ENCODE measurements around the gene RGL1.

- no peak for TF ChIP-seq CTCF (IDR thresholded peaks at IDR 0.05; ENCODE audit: extremely low read depth in 1 of 2, insufficient read depth in 1 of 2, low read depth in 1 of 2, low read length in 2 of 2)
- TF ChIP-seq MYC (IDR thresholded peaks at IDR 0.05; ENCODE audit: low read depth, low read length) = no peak
- TF ChIP-seq POLR2AphosphoS5 (IDR thresholded peaks at IDR 0.05; ENCODE audit: insufficient read depth, low read depth, low read length) = no peak
These were observed 16.5 kb downstream of the RGL1 start for GRCh38 chr1:183821309-183821888.

Measured in endothelial cell of umbilical vein (primary cell).